ENCODE data around the gene SNCB. TPM values are rescaled to one million over a fixed set of nuclear protein-coding genes. Genes with fewer than 3 reads are reported as not detected.
A peak's percentile ranks its signal among the peaks of the same experiment; 100 is the strongest.

SNCB gene
- total and polyA plus RNA-seq, 11 donors: 0.23 TPM; not detected in 10

DNA sequence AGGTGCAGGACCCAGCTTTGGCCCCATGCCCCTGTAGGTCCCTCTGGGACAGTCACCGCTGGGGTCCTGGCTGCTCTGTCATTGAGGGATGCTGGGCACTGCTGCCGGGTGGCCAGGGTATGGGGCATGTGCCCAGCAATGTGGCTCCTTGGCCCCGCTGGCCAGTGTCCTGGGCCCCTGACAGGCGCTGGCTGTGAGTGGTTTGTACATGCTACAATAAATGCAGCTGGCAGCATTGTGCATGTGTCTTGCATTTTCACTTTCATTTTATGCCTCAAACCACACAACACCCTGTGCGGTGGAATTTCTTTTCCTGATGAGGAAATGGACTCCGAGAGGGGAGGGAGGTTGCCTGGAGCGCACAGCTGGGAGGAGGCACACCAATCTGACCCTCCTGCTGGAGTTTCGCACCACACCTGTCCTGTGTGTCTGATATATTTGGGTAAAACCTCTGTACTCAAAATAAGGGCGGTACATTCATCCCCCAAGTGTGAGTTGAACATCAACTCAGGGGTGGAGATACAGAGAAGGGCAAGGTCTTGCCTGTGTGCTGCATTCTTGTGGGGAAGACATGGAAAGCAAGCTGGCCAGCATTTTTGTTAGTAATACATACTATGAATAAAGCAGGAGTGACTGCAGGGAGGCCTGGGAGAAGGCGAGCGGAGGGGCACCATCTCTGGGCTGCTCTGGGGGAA, 28.6 kb upstream of the SNCB start:
- ATAC-seq (peak in 1 of 4 donors; percentile 46), DNase-seq (no peak)
- H3K36me3 ChIP-seq: peaks cover 0 to 32% (median 12%) of the 10 kb centered on the region in 9 donors
- H3K4me1 ChIP-seq: peaks cover 0 to 31% (median 12%) of the 10 kb centered on the region in 12 donors
- H3K4me3 ChIP-seq: peak overlapping the region in 5 of 12 donors; percentile 13 to 31 (median 22)
- TF ChIP-seq POLR2A (IDR thresholded peaks at IDR 0.05): no peak
- no peak for TF ChIP-seq CTCF (IDR thresholded peaks at IDR 0.05)
- intact Hi-C loops (cut with DNase I): loop anchor here in 8 of 10 donors (2.0 to 10.0 kb wide), 7 partner anchors 160 to 454 kb away; partner anchors contain the start of gene CLTB (in 1 of the 8)
- 54 to 63% (median 58%) methylated on average over 10 to 11 of the region's 11 CpGs for WGBS, 4 donors
- H3K9me3 ChIP-seq: no peaks in the 10 kb centered on the region
- peaks cover 0 to 20% (median 0%) of the 10 kb centered on the region in 9 donors for H3K27me3 ChIP-seq
- peak overlapping the region in 3 of 12 donors; percentile 0 to 76 (median 35) for H3K27ac ChIP-seq

DNA sequence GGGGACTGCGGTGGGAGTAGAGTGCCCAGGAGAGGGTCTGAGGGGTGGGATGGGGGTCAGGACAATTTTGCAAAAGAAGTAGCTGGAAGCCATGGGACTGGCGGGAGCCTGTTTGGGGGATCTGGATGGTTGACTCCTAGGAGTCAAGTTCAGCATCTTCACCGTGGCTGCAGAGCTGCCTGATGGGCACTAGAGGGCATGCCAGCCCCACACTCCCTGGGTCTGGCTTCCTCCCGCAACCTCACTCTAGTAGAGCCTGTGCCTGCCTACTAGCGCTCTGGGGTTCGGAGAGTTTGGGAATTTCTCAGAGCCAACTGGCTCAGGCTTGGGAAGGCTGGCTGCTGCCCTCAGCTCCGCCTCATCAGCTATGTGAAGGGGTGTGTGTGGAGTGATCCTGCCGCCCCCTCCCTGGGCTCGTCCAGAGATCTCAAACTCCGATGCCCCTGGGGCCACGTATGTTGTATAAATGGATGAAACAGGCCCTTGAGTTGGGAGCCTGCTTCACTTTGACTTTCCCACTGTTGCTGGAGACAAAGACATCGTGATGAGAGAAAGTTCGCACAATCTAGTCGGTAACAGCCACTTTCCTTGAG, 27.8 kb upstream of the SNCB start:
- peaks cover 0 to 31% (median 12%) of the 10 kb centered on the region in 12 donors for H3K4me1 ChIP-seq
- H3K9me3 ChIP-seq: no peaks in the 10 kb centered on the region
- H3K27me3 ChIP-seq: peaks cover 0 to 11% (median 0%) of the 10 kb centered on the region in 9 donors
- DNase-seq (peak; percentile 54 to 80 (median 72)), ATAC-seq (peak; percentile 61 to 86 (median 84))
- no peak overlapping the region for H3K4me3 ChIP-seq
- H3K36me3 ChIP-seq: peaks cover 0 to 39% (median 20%) of the 10 kb centered on the region in 9 donors
- H3K27ac ChIP-seq: peak overlapping the region in 2 of 12 donors; percentile 0 to 76
- WGBS, 4 donors: 48 to 70% (median 52%) methylated on average over 12 to 14 of the region's 14 CpGs
- intact Hi-C loops (cut with DNase I): loop anchor here in 8 of 10 donors (2.0 to 10.0 kb wide), 7 partner anchors 161 to 455 kb away; partner anchors contain the start of gene CLTB (in 1 of the 8)
- no peak for TF ChIP-seq POLR2A (IDR thresholded peaks at IDR 0.05)
- peak; percentile 73 to 92 (median 84) for TF ChIP-seq CTCF (IDR thresholded peaks at IDR 0.05)

DNA sequence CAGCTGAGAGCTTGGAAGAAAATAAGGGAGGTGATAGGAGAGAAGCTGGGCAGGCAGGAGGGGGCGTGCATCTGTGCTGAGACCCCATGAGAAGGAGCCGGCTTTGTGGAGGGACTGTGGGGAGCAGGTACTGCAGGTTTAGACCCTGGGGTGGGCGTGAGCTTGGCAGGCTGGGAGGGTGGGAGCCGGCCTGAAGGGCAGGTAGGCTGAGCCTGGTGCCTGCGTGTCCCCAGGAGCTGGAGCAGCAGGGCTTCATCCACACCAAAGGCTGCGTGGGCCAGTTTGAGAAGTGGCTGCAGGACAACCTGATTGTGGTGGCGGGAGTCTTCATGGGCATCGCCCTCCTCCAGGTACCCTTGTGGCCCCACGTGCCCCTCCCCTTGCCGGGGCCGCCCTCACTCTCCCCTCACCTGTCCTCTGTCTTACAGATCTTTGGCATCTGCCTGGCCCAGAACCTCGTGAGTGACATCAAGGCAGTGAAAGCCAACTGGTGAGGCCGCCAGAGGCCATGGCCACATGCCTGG, 26.2 kb upstream of the SNCB start:
- TF ChIP-seq CTCF (IDR thresholded peaks at IDR 0.05) (no peak), POLR2A (IDR thresholded peaks at IDR 0.05) (no peak)
- Histone ChIP-seq H3K27ac (no peak overlapping the region), H3K36me3 (peaks cover 0 to 45% (median 26%) of the 10 kb centered on the region in 9 donors), H3K27me3 (no peaks in the 10 kb centered on the region), H3K4me3 (no peak overlapping the region), H3K9me3 (no peaks in the 10 kb centered on the region), H3K4me1 (peaks cover 0 to 31% (median 12%) of the 10 kb centered on the region in 12 donors)
- no peak for DNase-seq
- intact Hi-C loops (cut with DNase I): loop anchor here in 4 of 10 donors (5.0 to 10.0 kb wide), 3 partner anchors 242 to 456 kb away; partner anchors contain the start of gene CLTB (in 1 of the 4)
- ATAC-seq: no peak
- WGBS, 4 donors: 89 to 95% (median 90%) methylated on average over 6 to 13 of the region's 13 CpGs

- Histone ChIP-seq H3K4me1 (peaks cover 0 to 24% (median 11%) of the 10 kb centered on the region in 12 donors), H3K9me3 (no peaks in the 10 kb centered on the region), H3K36me3 (peaks cover 0 to 45% (median 26%) of the 10 kb centered on the region in 9 donors), H3K4me3 (no peak overlapping the region), H3K27ac (no peak overlapping the region), H3K27me3 (no peaks in the 10 kb centered on the region)
- intact Hi-C loops (cut with DNase I): loop anchor here in 4 of 10 donors (5.0 to 10.0 kb wide), 3 partner anchors 240 to 457 kb away; partner anchors contain the start of gene CLTB (in 1 of the 4)
- no peak for DNase-seq
- TF ChIP-seq CTCF (IDR thresholded peaks at IDR 0.05): no peak
- TF ChIP-seq POLR2A (IDR thresholded peaks at IDR 0.05): no peak
- WGBS, 4 donors: 87 to 96% (median 92%) methylated on average over 9 to 14 of the region's 14 CpGs
- no peak for ATAC-seq
Observed at GRCh38 chr5:176654856-176655255, 24.5 kb upstream of the SNCB start.
